ENCODE measurements around the gene LMOD2.

LMOD2 gene

DNA sequence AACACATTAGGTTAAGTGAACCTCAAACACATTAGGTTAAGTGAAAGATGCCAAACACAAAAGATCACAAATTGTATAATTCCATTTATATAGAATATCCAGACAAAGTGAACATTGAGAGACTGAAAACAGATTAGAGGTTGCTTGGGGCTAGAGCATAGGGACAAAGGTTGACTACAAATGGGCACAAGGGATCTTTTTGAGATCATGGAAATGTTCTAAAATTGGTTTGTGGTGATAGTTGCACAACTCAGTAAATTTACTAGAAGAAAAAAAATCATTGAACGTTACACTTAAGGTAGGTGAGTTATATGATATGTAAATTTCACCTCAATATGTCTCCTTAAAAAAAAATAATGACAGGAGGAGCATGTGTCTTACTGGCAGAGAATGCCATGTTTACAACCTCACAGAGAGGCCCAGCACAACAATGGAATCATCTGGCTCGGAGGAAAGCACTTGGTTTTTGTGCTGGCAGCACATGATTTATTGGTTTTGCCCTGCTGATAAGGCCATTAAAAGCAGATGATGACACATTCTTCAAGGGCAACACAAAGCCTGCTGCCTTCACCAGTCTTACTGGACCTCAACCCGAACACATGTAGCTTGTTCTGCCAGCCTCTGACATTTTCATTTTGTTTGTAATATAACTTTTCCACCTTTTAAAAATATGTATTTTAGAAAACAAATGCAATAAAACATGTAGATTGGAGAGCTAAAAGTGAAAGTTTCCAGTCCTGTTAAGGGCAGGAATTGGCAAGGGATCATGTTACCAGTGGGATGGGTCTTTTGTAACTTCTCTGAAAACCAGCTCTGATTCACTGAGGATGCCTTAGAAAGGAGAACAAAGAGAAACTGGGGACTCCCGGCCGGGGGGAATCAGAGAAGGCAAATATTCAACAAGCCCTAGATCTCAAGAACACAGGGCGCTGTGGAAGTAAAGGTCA is 11.9 kb upstream of the LMOD2 start:
- DNase-seq (ENCODE audit: insufficient read length) (no peak), FAIRE-seq (no peak)
- no peak for TF ChIP-seq POLR2AphosphoS5 (IDR thresholded peaks at IDR 0.05; ENCODE audit: low read depth, low read length)
- TF ChIP-seq POLR2A (IDR thresholded peaks at IDR 0.05; ENCODE audit: low read depth, low read length) = no peak
- TF ChIP-seq TAF1 (IDR thresholded peaks at IDR 0.05; ENCODE audit: borderline replicate concordance, low read depth, low read length) = no peak

DNA sequence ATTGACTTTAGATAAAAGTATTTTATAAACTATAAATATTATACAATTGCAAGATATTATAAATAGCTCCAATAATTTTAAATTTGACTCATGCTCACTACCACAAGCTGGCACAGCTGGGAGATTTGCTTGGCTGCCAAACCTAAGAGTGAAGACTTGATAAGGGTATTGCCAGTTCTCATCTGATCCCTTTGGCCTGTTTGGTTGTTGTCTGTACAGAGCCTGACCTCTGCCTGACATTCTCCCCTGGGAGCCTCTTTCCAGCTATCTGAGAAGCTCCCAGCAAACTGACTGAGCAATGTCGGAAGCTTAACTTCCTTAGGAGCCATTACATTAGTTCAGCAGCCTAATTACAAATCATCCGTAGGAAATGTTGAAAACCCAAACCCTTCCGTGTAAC is 10.2 kb upstream of the LMOD2 start:
- DNase-seq (ENCODE audit: insufficient read length) = no peak
- TF ChIP-seq POLR2AphosphoS5 (IDR thresholded peaks at IDR 0.05; ENCODE audit: low read depth, low read length) = no peak
- no peak for TF ChIP-seq TAF1 (IDR thresholded peaks at IDR 0.05; ENCODE audit: borderline replicate concordance, low read depth, low read length)
- no peak for TF ChIP-seq POLR2A (IDR thresholded peaks at IDR 0.05; ENCODE audit: low read depth, low read length)
- FAIRE-seq = no peak

DNA sequence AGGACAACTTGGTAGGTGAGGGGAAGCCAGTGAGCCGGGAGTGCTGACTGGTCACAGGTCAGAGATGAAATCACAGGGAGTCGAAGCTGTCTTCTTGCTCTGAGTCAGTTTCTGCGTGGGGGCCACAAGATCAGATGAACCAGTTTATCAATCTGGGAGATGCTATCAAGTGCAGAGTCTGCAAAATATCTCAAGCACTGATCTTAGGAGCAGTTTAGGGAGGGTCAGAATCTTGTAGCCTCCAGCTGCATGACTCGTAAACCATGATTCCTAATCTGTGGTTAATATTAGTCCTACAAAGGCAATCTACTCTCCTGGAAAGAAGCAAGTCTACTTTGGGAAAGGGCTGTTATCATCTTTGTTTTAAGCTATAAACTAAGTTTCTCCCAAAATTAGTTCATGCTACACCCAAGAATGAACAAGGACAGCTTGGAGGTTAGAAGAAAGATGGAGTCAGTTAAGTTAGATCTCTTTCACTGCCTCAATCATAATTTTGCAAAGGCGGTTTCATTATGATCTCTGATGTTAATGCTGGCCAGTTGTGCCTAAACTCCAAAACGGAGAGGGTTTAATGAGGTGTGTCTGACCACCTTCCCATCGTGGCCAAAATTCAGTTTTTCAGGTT is 8.4 kb upstream of the LMOD2 start:
- TF ChIP-seq POLR2AphosphoS5 (IDR thresholded peaks at IDR 0.05; ENCODE audit: low read depth, low read length) (no peak), TAF1 (IDR thresholded peaks at IDR 0.05; ENCODE audit: borderline replicate concordance, low read depth, low read length) (no peak), POLR2A (IDR thresholded peaks at IDR 0.05; ENCODE audit: low read depth, low read length) (no peak)
- FAIRE-seq = no peak
- no peak for DNase-seq (ENCODE audit: insufficient read length)

DNA sequence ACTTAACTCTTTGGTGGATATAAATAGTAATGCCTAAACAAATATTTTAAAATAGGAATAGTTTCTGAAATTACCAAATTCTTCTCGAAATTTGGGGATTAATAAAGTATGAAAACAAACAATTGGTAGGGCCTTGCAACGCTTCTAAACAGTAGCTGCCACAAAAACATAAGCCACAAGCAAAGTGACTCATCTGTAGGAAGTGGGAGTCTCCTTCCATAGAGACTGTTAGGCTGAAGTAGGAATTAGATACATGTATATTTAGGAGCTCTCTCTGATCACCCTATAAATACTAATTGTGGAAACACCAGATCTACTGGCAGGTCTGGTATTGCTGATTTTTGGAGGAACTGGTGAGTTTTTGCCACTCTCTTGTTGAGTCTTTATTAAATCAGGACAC is 5.7 kb upstream of the LMOD2 start:
- TF ChIP-seq POLR2AphosphoS5 (IDR thresholded peaks at IDR 0.05; ENCODE audit: low read depth, low read length) = no peak
- TF ChIP-seq TAF1 (IDR thresholded peaks at IDR 0.05; ENCODE audit: borderline replicate concordance, low read depth, low read length) = no peak
- no peak for TF ChIP-seq POLR2A (IDR thresholded peaks at IDR 0.05; ENCODE audit: low read depth, low read length)
- DNase-seq (ENCODE audit: insufficient read length) (no peak), FAIRE-seq (no peak)

DNA sequence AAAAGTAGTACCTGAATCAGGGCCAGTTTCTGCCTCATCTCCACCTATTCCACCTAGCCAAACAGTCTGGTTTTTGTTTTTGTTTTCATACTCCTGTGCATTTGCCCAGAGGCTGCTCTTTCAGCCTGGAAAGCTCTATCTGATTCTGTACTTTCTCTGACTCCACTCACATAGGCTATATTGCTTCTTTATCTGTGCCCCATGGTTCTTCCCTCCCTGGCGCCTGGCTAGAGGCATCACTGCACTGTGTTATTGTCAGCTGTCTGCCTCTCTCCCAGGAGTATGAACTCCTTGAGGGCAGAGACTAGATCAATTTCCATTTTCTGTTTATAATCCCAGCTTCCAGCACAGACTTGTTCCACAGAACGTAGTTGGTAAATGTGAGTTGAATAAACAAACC is 5.1 kb upstream of the LMOD2 start:
- TF ChIP-seq POLR2A (IDR thresholded peaks at IDR 0.05; ENCODE audit: low read depth, low read length) (no peak), POLR2AphosphoS5 (IDR thresholded peaks at IDR 0.05; ENCODE audit: low read depth, low read length) (no peak), TAF1 (IDR thresholded peaks at IDR 0.05; ENCODE audit: borderline replicate concordance, low read depth, low read length) (no peak)
- FAIRE-seq (no peak), DNase-seq (ENCODE audit: insufficient read length) (no peak)

DNA sequence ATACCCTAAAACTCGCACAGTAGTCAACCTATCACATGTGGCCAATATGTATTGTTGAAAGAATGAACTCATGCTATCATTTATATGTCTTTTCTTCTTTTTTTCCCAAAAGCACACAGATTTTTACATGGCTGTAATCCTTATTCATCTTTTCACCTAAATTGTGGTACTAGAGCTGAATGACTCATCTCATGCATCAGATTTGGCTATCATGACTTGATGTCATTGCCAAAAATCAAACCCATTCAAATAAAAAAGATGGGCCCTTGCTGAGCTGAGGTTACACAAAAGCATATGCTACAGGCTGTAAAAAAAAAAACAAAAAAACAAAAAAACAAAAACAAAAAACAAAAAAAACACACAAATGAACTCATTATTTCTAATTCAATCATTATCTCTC is 3.3 kb upstream of the LMOD2 start:
- DNase-seq (ENCODE audit: insufficient read length) = no peak
- FAIRE-seq = no peak
- TF ChIP-seq POLR2AphosphoS5 (IDR thresholded peaks at IDR 0.05; ENCODE audit: low read depth, low read length) (no peak), POLR2A (IDR thresholded peaks at IDR 0.05; ENCODE audit: low read depth, low read length) (no peak), TAF1 (IDR thresholded peaks at IDR 0.05; ENCODE audit: borderline replicate concordance, low read depth, low read length) (no peak)

DNA sequence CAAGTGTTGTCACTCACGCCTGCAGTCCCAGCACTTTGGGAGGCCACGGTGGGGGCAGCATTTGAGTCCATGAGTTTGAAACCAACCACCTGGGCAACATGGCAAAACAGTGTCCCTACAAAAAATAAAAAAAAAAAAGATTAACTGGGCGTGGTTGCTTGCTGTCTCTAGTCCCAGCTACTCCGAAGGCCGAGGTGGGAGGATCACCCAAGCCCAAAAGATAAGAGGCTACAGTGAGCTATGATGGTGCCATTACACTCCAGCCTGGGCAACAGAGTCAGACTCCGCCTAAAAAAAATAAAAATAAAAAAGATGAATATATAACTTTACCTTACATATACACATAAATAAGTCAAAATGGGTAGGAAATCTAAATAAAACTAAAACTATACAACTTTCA is 2.5 kb upstream of the LMOD2 start:
- FAIRE-seq = no peak
- TF ChIP-seq POLR2A (IDR thresholded peaks at IDR 0.05; ENCODE audit: low read depth, low read length) (no peak), TAF1 (IDR thresholded peaks at IDR 0.05; ENCODE audit: borderline replicate concordance, low read depth, low read length) (no peak), POLR2AphosphoS5 (IDR thresholded peaks at IDR 0.05; ENCODE audit: low read depth, low read length) (no peak)

DNA sequence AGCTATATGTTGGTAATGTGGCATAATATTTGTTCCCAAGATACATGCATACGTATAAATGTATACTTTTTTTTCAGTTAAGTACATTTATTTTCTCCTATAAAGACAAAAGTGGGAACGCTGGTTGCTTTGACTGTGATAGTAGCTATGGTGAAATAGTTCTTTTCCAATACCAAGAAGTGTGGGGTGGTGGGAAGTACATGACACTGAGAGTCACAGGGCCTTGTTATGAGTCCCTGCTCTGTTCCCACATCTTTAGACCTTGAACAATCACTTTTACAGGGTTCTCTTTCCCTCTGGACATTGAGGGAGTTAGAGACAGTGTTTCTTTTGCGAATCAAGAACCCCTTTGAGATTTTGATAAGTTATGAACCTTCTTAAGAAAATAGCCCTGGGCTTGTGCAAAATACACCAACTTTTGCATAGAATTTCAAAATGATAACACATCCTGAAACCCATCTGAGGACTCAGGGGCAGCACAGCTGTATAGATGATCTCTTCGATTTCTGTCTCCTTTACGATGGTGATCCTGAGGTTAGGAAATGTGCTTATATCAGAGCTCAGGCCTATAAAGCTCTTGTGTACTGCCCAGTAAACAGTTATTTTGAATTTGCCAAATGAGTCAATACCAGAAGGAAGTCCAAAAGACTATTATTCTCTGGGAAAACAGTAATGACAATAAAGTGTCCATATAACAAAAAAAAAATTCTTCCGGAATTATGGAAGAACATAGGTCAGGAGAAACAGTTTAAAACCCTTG is 1.1 kb downstream of the LMOD2 start:
- FAIRE-seq (no peak), DNase-seq (ENCODE audit: insufficient read length) (no peak)
- no peak for TF ChIP-seq POLR2A (IDR thresholded peaks at IDR 0.05; ENCODE audit: low read depth, low read length)
- no peak for TF ChIP-seq TAF1 (IDR thresholded peaks at IDR 0.05; ENCODE audit: borderline replicate concordance, low read depth, low read length)
- no peak for TF ChIP-seq POLR2AphosphoS5 (IDR thresholded peaks at IDR 0.05; ENCODE audit: low read depth, low read length)

More for the DNA sequence above, 2.5 kb upstream of the LMOD2 start:
- no peak for DNase-seq (ENCODE audit: insufficient read length)

DNA sequence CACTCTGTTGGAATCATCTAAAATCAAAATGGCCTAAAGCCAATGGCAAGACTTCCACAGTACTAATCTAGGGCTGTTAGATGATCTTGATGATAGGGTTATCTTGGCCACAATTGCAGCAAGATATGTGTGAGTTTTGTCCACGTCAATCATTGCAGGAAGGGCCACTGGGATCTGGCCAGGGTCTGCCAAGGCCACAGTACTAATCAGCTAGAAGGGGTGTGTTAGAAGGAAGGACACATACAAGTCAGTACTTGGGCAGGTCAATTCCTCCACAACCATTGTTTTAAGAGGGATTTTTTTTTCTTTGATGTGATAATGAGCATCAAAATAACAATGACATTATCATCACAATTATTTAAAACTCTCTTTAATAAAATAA is 1.6 kb downstream of the LMOD2 start:
- FAIRE-seq (no peak), DNase-seq (ENCODE audit: insufficient read length) (no peak)
- TF ChIP-seq TAF1 (IDR thresholded peaks at IDR 0.05; ENCODE audit: borderline replicate concordance, low read depth, low read length) = no peak
- no peak for TF ChIP-seq POLR2AphosphoS5 (IDR thresholded peaks at IDR 0.05; ENCODE audit: low read depth, low read length)
- no peak for TF ChIP-seq POLR2A (IDR thresholded peaks at IDR 0.05; ENCODE audit: low read depth, low read length)

DNA sequence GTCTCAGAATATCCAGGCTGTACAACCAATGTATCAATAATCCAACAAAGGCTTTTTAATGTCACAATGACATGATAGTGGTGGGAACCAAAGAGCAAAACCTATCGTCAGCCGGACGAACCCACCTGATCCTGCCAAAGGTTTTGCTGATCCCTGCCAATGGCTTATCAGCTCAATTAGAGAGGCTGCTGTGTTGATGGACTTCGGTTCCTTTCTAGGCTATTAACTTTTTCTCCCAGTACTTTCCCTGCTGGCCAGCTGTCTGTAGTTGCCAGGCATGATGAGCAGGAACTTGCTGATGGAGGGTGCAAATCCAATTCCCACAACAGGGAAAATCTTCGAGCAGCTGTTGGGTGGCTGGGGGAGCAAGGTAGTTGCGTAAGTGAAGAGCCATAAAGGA is 2.4 kb downstream of the LMOD2 start:
- no peak for DNase-seq (ENCODE audit: insufficient read length)
- no peak for TF ChIP-seq POLR2AphosphoS5 (IDR thresholded peaks at IDR 0.05; ENCODE audit: low read depth, low read length)
- TF ChIP-seq POLR2A (IDR thresholded peaks at IDR 0.05; ENCODE audit: low read depth, low read length) = no peak
- no peak for TF ChIP-seq TAF1 (IDR thresholded peaks at IDR 0.05; ENCODE audit: borderline replicate concordance, low read depth, low read length)
- FAIRE-seq = no peak

All from GM12892 (cell line).